GM18870 (cell line): ENCODE measurements around the gene CYP3A5.
"Not testable (repeated sequence)": the region's sequence is repeated elsewhere in the genome, so short reads cannot be mapped to it uniquely, and the experiment has no call there.

Source experiments
- ATAC-seq: cut with Tn5 transposase; IDR thresholded peaks from one replicate; pipeline ENCODE4 v1.9.1; 2021; ENCODE audit warnings: moderate library complexity; ENCODE audit not compliant: unreplicated experiment

The CYP3A5 gene

GRCh38 chr7:99685871-99686608, 6.2 kb upstream of the CYP3A5 start:
- not testable (repeated sequence) for ATAC-seq

GRCh38 chr7:99685129-99685758, 5.4 kb upstream of the CYP3A5 start:
- ATAC-seq, result no peak

GRCh38 chr7:99679032-99679399, 780 bp downstream of the CYP3A5 start:
- no peak for ATAC-seq

GRCh38 chr7:99677648-99678045, 2.1 kb downstream of the CYP3A5 start:
- no peak for ATAC-seq

- no peak for ATAC-seq
These were observed 2.7 kb downstream of the CYP3A5 start for GRCh38 chr7:99677013-99677647.

GRCh38 chr7:99674995-99675742, 4.6 kb downstream of the CYP3A5 start:
- ATAC-seq, result no peak

GRCh38 chr7:99672573-99672972, 7.2 kb downstream of the CYP3A5 start:
- ATAC-seq, result no peak

GRCh38 chr7:99669782-99670181, 10.0 kb downstream of the CYP3A5 start:
- ATAC-seq, result no peak

GRCh38 chr7:99668541-99668940, 11.3 kb downstream of the CYP3A5 start:
- no peak for ATAC-seq

GRCh38 chr7:99667179-99667578, 12.6 kb downstream of the CYP3A5 start:
- ATAC-seq, result no peak

GRCh38 chr7:99666013-99666395, 13.8 kb downstream of the CYP3A5 start:
- ATAC-seq, result no peak

GRCh38 chr7:99665312-99666012, 14.3 kb downstream of the CYP3A5 start:
- no peak for ATAC-seq

GRCh38 chr7:99657879-99658278, 21.9 kb downstream of the CYP3A5 start:
- not testable (repeated sequence) for ATAC-seq

GRCh38 chr7:99654626-99655025, 25.2 kb downstream of the CYP3A5 start:
- ATAC-seq, result not testable (repeated sequence)

GRCh38 chr7:99653754-99654153, 26.0 kb downstream of the CYP3A5 start:
- no peak for ATAC-seq

GRCh38 chr7:99653269-99653668, 26.5 kb downstream of the CYP3A5 start:
- not testable (repeated sequence) for ATAC-seq

- no peak for ATAC-seq
These were observed 27.1 kb downstream of the CYP3A5 start for GRCh38 chr7:99652671-99653070.

- no peak for ATAC-seq
These were observed 28.5 kb downstream of the CYP3A5 start for GRCh38 chr7:99651290-99651689.

GRCh38 chr7:99648843-99649242, 31.0 kb downstream of the CYP3A5 start:
- no peak for ATAC-seq

- ATAC-seq, result no peak
These were observed 34.2 kb downstream of the CYP3A5 start for GRCh38 chr7:99645590-99645989.

- ATAC-seq, result no peak
These were observed 35.4 kb downstream of the CYP3A5 start for GRCh38 chr7:99644431-99644830.
